Transverse colon (tissue), 4 donors: ENCODE measurements around the gene TTF2. TPM values are rescaled to one million over a fixed set of nuclear protein-coding genes. Genes with fewer than 3 reads are reported as not detected.

Source experiments
- DNase-seq: peaks from one replicate; pipeline ENCODE4 v3.0.0-alpha.2; 2019
- H3K27ac ChIP-seq, 4 donors: fragments of 200-600 bp; sonication (generic); 2 replicates each; pipeline ENCODE4 v1.5.1; 2016 to 2018; ENCODE audit warnings: inconsistent platforms in 4 of 4
- H3K27me3 ChIP-seq: fragments of 200-600 bp; sonication (generic); 2 replicates; pipeline ENCODE4 v1.5.1; 2017; ENCODE audit warnings: inconsistent platforms
- H3K36me3 ChIP-seq, 4 donors: fragments of 200-600 bp; sonication (generic); 2 replicates each; pipeline ENCODE4 v1.5.1; 2017 to 2019; ENCODE audit warnings: inconsistent platforms in 4 of 4
- H3K4me1 ChIP-seq, 4 donors: fragments of 200-600 bp; sonication (generic); 2 replicates each; pipeline ENCODE4 v1.5.1; 2017 to 2020; ENCODE audit warnings: inconsistent platforms in 4 of 4
- H3K4me3 ChIP-seq, 4 donors: fragments of 200-600 bp; sonication (generic); 1 replicate in 1 of 4; 2 replicates in 3 of 4; pipeline versions ENCODE4 v1.5.1 to v1.6.1; 2017 to 2019; ENCODE audit warnings: inconsistent platforms in 4 of 4
- H3K9me3 ChIP-seq, 2 donors: fragments of 200-600 bp; sonication (generic); 2 replicates each; pipeline ENCODE4 v1.5.1; 2017 to 2019; ENCODE audit warnings: inconsistent platforms in 2 of 2
- CTCF ChIP-seq, 5 experiments: fragments of 200-600 bp in 3 of 5; fragments of 450-650 bp in 2 of 5; sonication (generic) in 3 of 5; IDR thresholded peaks; 1 replicate in 2 of 5; 2 replicates in 3 of 5; pipeline ENCODE4 v1.5.1; 2016 to 2017; ENCODE audit warnings: antibody characterized with exemption in 5 of 5, inconsistent platforms in 3 of 5, mild to moderate bottlenecking in 2 of 5, moderate library complexity in 1 of 5
- EP300 ChIP-seq: sonication (generic); formaldehyde crosslinking; IDR thresholded peaks from one replicate; pipeline ENCODE4 v1.6.1; 2017; ENCODE audit warnings: antibody characterized with exemption, low read depth
- POLR2A ChIP-seq: fragments of 450-650 bp; IDR thresholded peaks from one replicate; pipeline ENCODE4 v1.6.1; 2016; ENCODE audit warnings: antibody characterized with exemption, mild to moderate bottlenecking, moderate library complexity
- POLR2AphosphoS5 ChIP-seq, 3 donors: sonication (generic); formaldehyde crosslinking; IDR thresholded peaks; one replicate each; pipeline ENCODE4 v1.6.1; 2016; ENCODE audit warnings: antibody characterized with exemption in 3 of 3
- WGBS, 2 donors: methylation state at CpG; one replicate each; pipeline ENCODE4 v1.1.5; 2018; ENCODE audit warnings: low coverage in 1 of 2; 5-methylcytosine and 5-hydroxymethylcytosine counted together
- in situ Hi-C, 4 donors: fragments of 200-750 bp; cut with MboI; loops; one replicate each; pipeline versions ENCODE4 v1.15.0 to v1.15.1; 2017; ENCODE audit warnings: low sequenced_read_pairs in 3 of 4, low pct_ligation_motif_present in 1 of 4, low pct_unique_long_range_greater_than_20kb in 1 of 4
- intact Hi-C: fragments of 100-400 bp; cut with DNase I; formaldehyde crosslinking; loops from one replicate; pipeline ENCODE4 v1.15.1; 2023; ENCODE audit warnings: low total_unique reads
- total RNA-seq, 4 donors: library from RNA; depleted of rRNA; stranded (reverse); fragments of >200 nt; gene quantifications; one replicate each; pipeline ENCODE4 v1.1.0, GENCODE V29; 2016

TTF2 gene
- total RNA-seq, 4 donors from 2014 or later = 9.6 to 25.9 (median 16.6) TPM

- no peak for DNase-seq
- in situ Hi-C loops (loop anchor here in 1 of 4 donors (25.0 kb wide), 1 partner anchor 807 kb away; no protein-coding TSS in a partner anchor), intact Hi-C loops (no loop called here)
- Histone ChIP-seq H3K9me3 (no peaks in the 10 kb centered on the region), H3K4me3 (no peak overlapping the region), H3K4me1 (no peaks in the 10 kb centered on the region), H3K27me3 (no peaks in the 10 kb centered on the region), H3K27ac (no peak overlapping the region), H3K36me3 (peaks cover 0 to 7% (median 0%) of the 10 kb centered on the region in 4 donors)
- TF ChIP-seq EP300 (no peak), CTCF (IDR thresholded peaks at IDR 0.05) (no peak), POLR2A (no peak), POLR2AphosphoS5 (IDR thresholded peaks at IDR 0.05) (no peak)
Measured at GRCh38 chr1:117105722-117106121, 45.6 kb downstream of the TTF2 start.

GRCh38 chr1:117106478-117106877 is 46.4 kb downstream of the TTF2 start:
- no peaks in the 10 kb centered on the region for H3K9me3 ChIP-seq
- no peaks in the 10 kb centered on the region for H3K27me3 ChIP-seq
- no peaks in the 10 kb centered on the region for H3K4me1 ChIP-seq
- in situ Hi-C loops (loop anchor here in 1 of 4 donors (25.0 kb wide), 1 partner anchor 806 kb away; no protein-coding TSS in a partner anchor), intact Hi-C loops (no loop called here)
- H3K4me3 ChIP-seq = no peak overlapping the region
- TF ChIP-seq POLR2A (no peak), CTCF (IDR thresholded peaks at IDR 0.05) (no peak), EP300 (no peak), POLR2AphosphoS5 (IDR thresholded peaks at IDR 0.05) (no peak)
- H3K36me3 ChIP-seq = peaks cover 0 to 4% (median 0%) of the 10 kb centered on the region in 4 donors
- H3K27ac ChIP-seq = no peak overlapping the region
- DNase-seq = no peak
- WGBS, 2 donors = 91 to 92% methylated on average over 2 of the region's 2 CpGs

DNA sequence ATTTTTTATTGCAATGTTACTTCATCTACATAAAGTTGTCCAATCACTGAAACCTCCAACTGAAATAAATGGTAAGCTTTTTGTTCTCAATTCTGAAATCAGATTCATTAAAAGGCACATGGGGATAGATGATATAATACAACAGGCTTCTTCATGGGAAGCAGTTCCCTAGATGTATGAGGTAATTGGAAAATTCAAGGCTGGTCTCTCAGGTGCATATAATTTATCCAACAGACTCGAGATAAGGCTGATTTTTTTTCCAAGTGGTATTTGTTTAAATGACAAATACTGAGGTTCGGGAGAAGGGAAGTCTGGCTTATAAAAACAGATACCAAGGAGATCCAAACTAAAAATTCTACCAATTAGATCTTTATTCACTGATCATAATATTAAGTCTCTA is 47.2 kb downstream of the TTF2 start:
- Histone ChIP-seq H3K27ac (no peak overlapping the region), H3K4me3 (no peak overlapping the region), H3K9me3 (no peaks in the 10 kb centered on the region), H3K27me3 (no peaks in the 10 kb centered on the region), H3K4me1 (no peaks in the 10 kb centered on the region), H3K36me3 (no peaks in the 10 kb centered on the region)
- WGBS, 2 donors = 62 to 84% methylated on average over 2 of the region's 2 CpGs
- intact Hi-C loops (no loop called here), in situ Hi-C loops (loop anchor here in 1 of 4 donors (25.0 kb wide), 1 partner anchor 805 kb away; no protein-coding TSS in a partner anchor)
- TF ChIP-seq POLR2AphosphoS5 (IDR thresholded peaks at IDR 0.05) (no peak), EP300 (no peak), POLR2A (no peak), CTCF (IDR thresholded peaks at IDR 0.05) (no peak)
- no peak for DNase-seq

- intact Hi-C loops = no loop called here
- TF ChIP-seq POLR2AphosphoS5 (IDR thresholded peaks at IDR 0.05) (no peak), CTCF (IDR thresholded peaks at IDR 0.05) (no peak), POLR2A (no peak), EP300 (no peak)
- H3K36me3 ChIP-seq = no peaks in the 10 kb centered on the region
- H3K4me1 ChIP-seq = no peaks in the 10 kb centered on the region
- no peak overlapping the region for H3K27ac ChIP-seq
- WGBS, 2 donors = 58 to 64% methylated on average over 2 of the region's 2 CpGs
- no peak for DNase-seq
- no peak overlapping the region for H3K4me3 ChIP-seq
- H3K9me3 ChIP-seq = no peaks in the 10 kb centered on the region
- in situ Hi-C loops = loop anchor here in 1 of 4 donors (25.0 kb wide), 1 partner anchor 802 kb away; no protein-coding TSS in a partner anchor
- no peaks in the 10 kb centered on the region for H3K27me3 ChIP-seq
Measured at GRCh38 chr1:117110774-117111173, 50.6 kb downstream of the TTF2 start.
